BE2C (cell line): Measurements from ENCODE around the gene DSCAM.
"Not testable (repeated sequence)": the region's sequence is repeated elsewhere in the genome, so short reads cannot be mapped to it uniquely, and the experiment has no call there.

Experiments used
- DNase-seq: peaks from one replicate; pipeline ENCODE4 v3.0.0-alpha.2; 2020
- H3K27me3 ChIP-seq: fragments of 250-450 bp; sonication (Bioruptor Pico); 2 replicates; pipeline ENCODE4 v1.5.1; 2020; ENCODE audit warnings: mild to moderate bottlenecking
- H3K36me3 ChIP-seq: fragments of 250-450 bp; sonication (Bioruptor Pico); 2 replicates; pipeline ENCODE4 v1.5.1; 2020; ENCODE audit warnings: mild to moderate bottlenecking
- H3K4me1 ChIP-seq: fragments of 250-450 bp; sonication (Bioruptor Pico); 2 replicates; pipeline ENCODE4 v1.5.1; 2020
- H3K4me3 ChIP-seq: 2 replicates; pipeline ENCODE4 v1.5.1; 2011; ENCODE audit warnings: low read depth, low read length
- H3K9me3 ChIP-seq: fragments of 250-450 bp; sonication (Bioruptor Pico); 2 replicates; pipeline ENCODE4 v1.5.1; 2020
- CTCF ChIP-seq: IDR thresholded peaks from 2 replicates; pipeline ENCODE4 v1.5.1; 2012; ENCODE audit warnings: mild to moderate bottlenecking, low read depth, low read length

DSCAM gene

GRCh38 chr21:40324389-40324788 is 522.6 kb downstream of the DSCAM start:
- no peak overlapping the region for H3K4me3 ChIP-seq
- TF ChIP-seq CTCF: no peak
- H3K27me3 ChIP-seq: no peaks in the 10 kb centered on the region
- no peak for DNase-seq
- no peaks in the 10 kb centered on the region for H3K4me1 ChIP-seq
- H3K9me3 ChIP-seq: no peaks in the 10 kb centered on the region; the same call in 1 of the 2 replicates
- no peaks in the 10 kb centered on the region for H3K36me3 ChIP-seq

GRCh38 chr21:40320718-40321117 is 526.2 kb downstream of the DSCAM start:
- not testable (repeated sequence) for DNase-seq

GRCh38 chr21:40318371-40318770 is 528.6 kb downstream of the DSCAM start:
- DNase-seq: no peak
- Histone ChIP-seq H3K36me3 (no peaks in the 10 kb centered on the region), H3K4me1 (no peaks in the 10 kb centered on the region), H3K4me3 (no peak overlapping the region), H3K9me3 (no peaks in the 10 kb centered on the region; the same call in 1 of the 2 replicates), H3K27me3 (no peaks in the 10 kb centered on the region)
- TF ChIP-seq CTCF: no peak

More at GRCh38 chr21:40320718-40321117, 526.2 kb downstream of the DSCAM start:
- H3K36me3 ChIP-seq, H3K9me3 ChIP-seq, H3K4me3 ChIP-seq, H3K27me3 ChIP-seq, H3K4me1 ChIP-seq: not testable (repeated sequence)

GRCh38 chr21:40316104-40316503 is 530.9 kb downstream of the DSCAM start:
- no peak for DNase-seq
- TF ChIP-seq CTCF: no peak
- no peaks in the 10 kb centered on the region; the same call in 1 of the 2 replicates for H3K9me3 ChIP-seq

GRCh38 chr21:40315626-40316025 is 531.3 kb downstream of the DSCAM start:
- Histone ChIP-seq H3K27me3 (no peaks in the 10 kb centered on the region), H3K36me3 (no peaks in the 10 kb centered on the region), H3K9me3 (no peaks in the 10 kb centered on the region; the same call in 1 of the 2 replicates), H3K4me1 (no peaks in the 10 kb centered on the region), H3K4me3 (no peak overlapping the region)
- no peak for TF ChIP-seq CTCF
- DNase-seq: no peak

More at GRCh38 chr21:40316104-40316503, 530.9 kb downstream of the DSCAM start:
- Histone ChIP-seq H3K27me3 (no peaks in the 10 kb centered on the region), H3K36me3 (no peaks in the 10 kb centered on the region), H3K4me3 (no peak overlapping the region), H3K4me1 (no peaks in the 10 kb centered on the region)

GRCh38 chr21:40313260-40313659 is 533.7 kb downstream of the DSCAM start:
- Histone ChIP-seq H3K9me3 (no peaks in the 10 kb centered on the region; the same call in 1 of the 2 replicates), H3K4me3 (no peak overlapping the region), H3K27me3 (no peaks in the 10 kb centered on the region), H3K4me1 (no peaks in the 10 kb centered on the region), H3K36me3 (no peaks in the 10 kb centered on the region)
- TF ChIP-seq CTCF: no peak
- no peak for DNase-seq

GRCh38 chr21:40300300-40300699 is 546.7 kb downstream of the DSCAM start:
- no peak for TF ChIP-seq CTCF
- no peaks in the 10 kb centered on the region for H3K36me3 ChIP-seq
- no peaks in the 10 kb centered on the region for H3K27me3 ChIP-seq
- H3K4me1 ChIP-seq: no peaks in the 10 kb centered on the region
- DNase-seq: no peak
- no peak overlapping the region for H3K4me3 ChIP-seq
- H3K9me3 ChIP-seq: no peaks in the 10 kb centered on the region; the same call in none of the 2 replicates
